Neural cell (in vitro differentiated cells): ENCODE measurements around the gene C22orf23. TPM values are rescaled to one million over a fixed set of nuclear protein-coding genes. Genes with fewer than 3 reads are reported as not detected.
"Not testable (repeated sequence)": the region's sequence is repeated elsewhere in the genome, so short reads cannot be mapped to it uniquely, and the experiment has no call there.

ENCODE experiments used
- H2AFZ ChIP-seq: fragments of 200-600, 300-800 bp; sonication (generic), shearing (Covaris generic); 2 replicates; pipeline ENCODE4 v1.6.0; 2014; ENCODE audit warnings: low read depth, mild to moderate bottlenecking, antibody characterized with exemption, low read length, moderate library complexity
- H3F3A ChIP-seq: fragments of 200-600 bp; shearing (Covaris generic); 2 replicates; pipeline ENCODE4 v1.6.1; 2016; ENCODE audit warnings: mild to moderate bottlenecking, moderate library complexity, mixed read lengths, antibody characterized with exemption, low read length; ENCODE audit not compliant: insufficient read depth, poor library complexity, severe bottlenecking
- H3K27ac ChIP-seq: fragments of 200-600, 300-800 bp; sonication (generic), shearing (Covaris generic); 2 replicates; pipeline ENCODE4 v1.5.1; 2014; ENCODE audit warnings: mild to moderate bottlenecking, low read length, moderate library complexity
- H3K27me3 ChIP-seq: fragments of 300-800, 200-600 bp; sonication (generic), shearing (Covaris generic); 2 replicates; pipeline ENCODE4 v1.6.0; 2014; ENCODE audit warnings: mild to moderate bottlenecking, low read depth, low read length, moderate library complexity; ENCODE audit not compliant: insufficient read depth
- H3K36me3 ChIP-seq: fragments of 300-800, 200-600 bp; sonication (generic), shearing (Covaris generic); 2 replicates; pipeline ENCODE4 v1.5.1; 2014; ENCODE audit warnings: mild to moderate bottlenecking, antibody characterized with exemption, low read length, moderate library complexity; ENCODE audit not compliant: insufficient read depth
- H3K4me2 ChIP-seq: fragments of 300-800, 200-600 bp; sonication (generic), shearing (Covaris generic); 2 replicates; pipeline ENCODE4 v1.6.0; 2014; ENCODE audit warnings: mild to moderate bottlenecking, low read length
- H3K4me3 ChIP-seq: fragments of 300-800, 200-600 bp; sonication (generic), shearing (Covaris generic); 2 replicates; pipeline ENCODE4 v1.5.1; 2014; ENCODE audit warnings: mild to moderate bottlenecking, low read length, moderate library complexity
- H3K79me2 ChIP-seq: fragments of 200-600 bp; shearing (Covaris generic); replicated peaks from 2 replicates; pipeline ENCODE4 v1.6.0; 2014; ENCODE audit warnings: mild to moderate bottlenecking, low read length, moderate library complexity; ENCODE audit not compliant: insufficient read depth
- H3K9ac ChIP-seq: fragments of 300-800, 200-600 bp; sonication (generic), shearing (Covaris generic); 2 replicates; pipeline ENCODE4 v1.6.1; 2016; ENCODE audit warnings: mild to moderate bottlenecking, low read length, mixed read lengths
- H3K9me2 ChIP-seq: fragments of 200-600 bp; shearing (Covaris generic); 2 replicates; pipeline ENCODE4 v1.6.1; 2016; ENCODE audit warnings: mild to moderate bottlenecking, low read length, mixed read lengths; ENCODE audit not compliant: insufficient read depth
- H3K9me3 ChIP-seq: fragments of 200-600, 300-800 bp; sonication (generic), shearing (Covaris generic); 2 replicates; pipeline ENCODE4 v1.6.1; 2016; ENCODE audit warnings: mild to moderate bottlenecking, mixed run types, low read length, moderate library complexity, mixed read lengths
- H4K20me1 ChIP-seq: fragments of 200-600 bp; shearing (Covaris generic); 2 replicates; pipeline ENCODE4 v1.6.1; 2016; ENCODE audit warnings: mild to moderate bottlenecking, mixed run types; ENCODE audit not compliant: insufficient read depth
- EP300 ChIP-seq: fragments of 450-650 bp; conservative IDR thresholded peaks from 2 replicates; pipeline ENCODE4 v1.6.1; 2014; ENCODE audit warnings: antibody characterized with exemption, mild to moderate bottlenecking, moderate library complexity; ENCODE audit not compliant: poor library complexity, severe bottlenecking
- EZH2 ChIP-seq: fragments of 200-600, 300-800 bp; shearing (Covaris generic), sonication (generic); IDR thresholded peaks from 2 replicates; pipeline ENCODE4 v1.6.1; 2014; ENCODE audit warnings: antibody characterized with exemption, low read length, borderline replicate concordance, mild to moderate bottlenecking; ENCODE audit not compliant: insufficient read depth, poor library complexity, severe bottlenecking
- MXI1 ChIP-seq: fragments of 450-650 bp; conservative IDR thresholded peaks from 2 replicates; pipeline ENCODE4 v1.6.1; 2014; ENCODE audit warnings: antibody characterized with exemption, mild to moderate bottlenecking; ENCODE audit not compliant: poor library complexity, severe bottlenecking
- POLR2AphosphoS5 ChIP-seq: IDR thresholded peaks from 2 replicates; pipeline ENCODE4 v1.6.1; 2012
- RAD21 ChIP-seq: fragments of 450-650 bp; conservative IDR thresholded peaks from 2 replicates; pipeline ENCODE4 v1.6.1; 2014; ENCODE audit warnings: antibody characterized with exemption, mild to moderate bottlenecking, moderate library complexity
- SMC3 ChIP-seq: fragments of 450-650 bp; conservative IDR thresholded peaks from 2 replicates; pipeline ENCODE4 v1.6.1; 2014; ENCODE audit warnings: antibody characterized with exemption, mild to moderate bottlenecking, moderate library complexity; ENCODE audit not compliant: poor library complexity
- TAF1 ChIP-seq: IDR thresholded peaks from 2 replicates; pipeline ENCODE4 v1.6.1; 2012; ENCODE audit warnings: low read depth
- polyA plus RNA-seq: library from polyadenylated mRNA; depleted of rRNA; stranded (reverse); fragments of >200 nt; gene quantifications from 2 replicates; pipeline ENCODE4 v1.2.3, GENCODE V29; 2014
- TF ChIP-seq, protein P1 (sequence below): IDR thresholded peaks from 2 replicates; pipeline ENCODE4 v1.6.1; 2012; ENCODE audit warnings: borderline replicate concordance
- TF ChIP-seq, protein P2 (sequence below): fragments of 450-650 bp; IDR thresholded peaks from 2 replicates; pipeline ENCODE4 v1.5.1; 2014; ENCODE audit warnings: antibody characterized with exemption, mild to moderate bottlenecking, moderate library complexity; ENCODE audit not compliant: poor library complexity, severe bottlenecking

C22orf23 gene
- polyA plus RNA-seq, 1 donor from 2014 or later, result 1.3 TPM

DNA sequence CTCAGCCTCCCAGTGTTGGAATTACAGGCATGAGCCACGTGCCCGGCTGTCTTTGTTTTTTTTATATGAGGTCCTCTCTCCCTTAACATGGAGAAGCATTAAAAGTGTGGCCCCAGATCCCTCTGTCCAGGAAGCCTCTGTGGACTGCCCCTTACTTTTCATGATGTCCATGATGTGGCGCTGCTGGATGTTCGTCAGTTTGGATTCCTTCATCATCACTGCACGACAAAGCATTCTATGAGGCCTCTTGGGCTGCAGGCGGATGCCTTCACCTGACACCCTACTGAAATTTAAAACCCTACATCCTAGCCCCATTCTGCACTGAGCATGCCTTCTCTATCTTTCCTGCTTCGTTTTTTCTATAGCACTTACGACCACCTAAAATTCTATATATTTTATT, 2.1 kb downstream of the C22orf23 start:
- H3K79me2 ChIP-seq, result peaks cover 16% of the 10 kb centered on the region
- H3K36me3 ChIP-seq, result no peaks in the 10 kb centered on the region
- no peaks in the 10 kb centered on the region for H3F3A ChIP-seq
- H3K4me2 ChIP-seq, result no peak overlapping the region
- H3K4me3 ChIP-seq, result no peak overlapping the region
- no peak overlapping the region for H3K27ac ChIP-seq
- no peaks in the 10 kb centered on the region for H3K27me3 ChIP-seq
- no peaks in the 10 kb centered on the region for H3K9me3 ChIP-seq
- H4K20me1 ChIP-seq, result no peaks in the 10 kb centered on the region
- H2AFZ ChIP-seq, result no peak overlapping the region
- no peaks in the 10 kb centered on the region for H3K9me2 ChIP-seq
- no peak for TF ChIP-seq TAF1
- TF ChIP-seq POLR2AphosphoS5, result no peak
- H3K9ac ChIP-seq, result no peak overlapping the region

DNA sequence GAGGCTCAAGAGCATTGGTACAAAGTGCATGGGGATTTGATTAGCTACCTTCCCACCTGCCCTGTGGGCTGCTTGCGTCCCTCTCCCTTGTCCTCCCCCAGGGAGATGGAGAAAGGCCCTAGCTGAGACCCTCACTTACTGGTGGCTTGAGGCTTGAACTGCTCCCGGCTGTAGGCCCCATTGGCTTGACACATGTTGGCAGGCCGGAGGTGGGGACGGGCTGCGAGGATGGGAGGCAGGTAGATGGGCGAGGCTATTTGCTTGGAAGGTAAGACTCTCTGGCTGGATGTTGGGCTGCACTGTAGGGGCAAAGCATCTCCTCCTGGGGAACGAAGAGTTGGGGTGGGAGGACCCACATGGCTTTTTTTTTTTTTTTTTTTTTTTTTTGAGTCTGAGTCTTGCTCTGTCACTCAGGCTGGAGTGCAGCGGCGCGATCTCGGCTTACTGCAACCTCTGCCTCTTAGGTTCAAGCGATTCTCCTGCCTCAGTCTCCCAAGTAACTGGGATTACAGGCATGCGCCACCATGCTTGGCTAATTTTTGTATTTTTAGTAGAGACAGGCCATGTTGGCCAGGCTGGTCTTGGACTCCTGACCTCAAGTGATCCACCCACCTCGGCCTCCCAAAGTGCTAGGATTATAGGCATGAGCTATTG, 6.1 kb downstream of the C22orf23 start:
- not testable (repeated sequence) for H2AFZ ChIP-seq, H3K9me3 ChIP-seq, H3F3A ChIP-seq, H4K20me1 ChIP-seq, H3K79me2 ChIP-seq, H3K27ac ChIP-seq, H3K4me3 ChIP-seq, H3K9me2 ChIP-seq, H3K4me2 ChIP-seq, H3K27me3 ChIP-seq, H3K9ac ChIP-seq, H3K36me3 ChIP-seq

DNA sequence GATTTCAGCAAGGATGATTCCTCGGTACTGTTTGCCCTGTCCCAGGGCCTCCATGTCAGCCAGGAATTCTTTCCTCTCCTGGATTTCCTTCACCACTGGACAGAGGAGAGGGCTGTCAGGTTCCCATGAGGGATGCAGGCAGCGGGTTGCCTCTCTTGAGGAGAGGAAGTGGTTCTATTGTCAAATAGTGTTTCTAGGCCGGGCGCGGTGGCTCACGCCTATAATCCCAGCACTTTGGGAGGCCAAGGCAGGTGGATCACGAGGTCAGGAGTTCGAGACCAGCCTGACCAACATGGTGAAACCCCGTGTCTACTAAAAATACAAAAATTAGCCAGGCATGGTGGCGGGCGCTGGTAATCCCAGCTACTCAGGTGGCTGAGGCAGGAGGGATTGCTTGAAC, 9.0 kb downstream of the C22orf23 start:
- not testable (repeated sequence) for H2AFZ ChIP-seq, H3K9me3 ChIP-seq, H3K27ac ChIP-seq, H3K9ac ChIP-seq, H3K79me2 ChIP-seq, H3K4me2 ChIP-seq, H3K36me3 ChIP-seq, H3F3A ChIP-seq, H4K20me1 ChIP-seq, H3K4me3 ChIP-seq, H3K27me3 ChIP-seq, H3K9me2 ChIP-seq

DNA sequence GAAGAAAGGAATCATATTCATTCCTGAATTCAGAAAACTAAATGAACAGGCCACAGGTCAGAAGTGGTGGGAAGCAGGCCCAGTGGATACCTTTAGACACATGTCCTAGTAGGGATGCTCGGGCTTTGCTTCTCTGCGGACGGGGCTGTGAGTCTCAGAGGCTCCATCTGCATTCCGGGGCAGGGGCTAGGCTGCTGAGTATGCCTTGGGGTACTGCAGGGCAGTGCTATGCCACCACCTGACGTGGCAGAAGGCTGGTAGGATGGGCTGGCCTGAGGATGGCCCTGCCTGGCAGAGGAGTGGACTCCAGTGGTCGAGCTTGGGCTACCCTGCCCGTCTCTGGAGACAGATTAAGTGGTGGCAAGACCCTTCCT, 9.6 kb downstream of the C22orf23 start:
- no peaks in the 10 kb centered on the region for H3K27me3 ChIP-seq
- H3F3A ChIP-seq, result no peaks in the 10 kb centered on the region
- no peaks in the 10 kb centered on the region for H3K9me3 ChIP-seq
- TF ChIP-seq MXI1, result no peak
- TF ChIP-seq TAF1, result no peak
- TF ChIP-seq, protein P1, sequence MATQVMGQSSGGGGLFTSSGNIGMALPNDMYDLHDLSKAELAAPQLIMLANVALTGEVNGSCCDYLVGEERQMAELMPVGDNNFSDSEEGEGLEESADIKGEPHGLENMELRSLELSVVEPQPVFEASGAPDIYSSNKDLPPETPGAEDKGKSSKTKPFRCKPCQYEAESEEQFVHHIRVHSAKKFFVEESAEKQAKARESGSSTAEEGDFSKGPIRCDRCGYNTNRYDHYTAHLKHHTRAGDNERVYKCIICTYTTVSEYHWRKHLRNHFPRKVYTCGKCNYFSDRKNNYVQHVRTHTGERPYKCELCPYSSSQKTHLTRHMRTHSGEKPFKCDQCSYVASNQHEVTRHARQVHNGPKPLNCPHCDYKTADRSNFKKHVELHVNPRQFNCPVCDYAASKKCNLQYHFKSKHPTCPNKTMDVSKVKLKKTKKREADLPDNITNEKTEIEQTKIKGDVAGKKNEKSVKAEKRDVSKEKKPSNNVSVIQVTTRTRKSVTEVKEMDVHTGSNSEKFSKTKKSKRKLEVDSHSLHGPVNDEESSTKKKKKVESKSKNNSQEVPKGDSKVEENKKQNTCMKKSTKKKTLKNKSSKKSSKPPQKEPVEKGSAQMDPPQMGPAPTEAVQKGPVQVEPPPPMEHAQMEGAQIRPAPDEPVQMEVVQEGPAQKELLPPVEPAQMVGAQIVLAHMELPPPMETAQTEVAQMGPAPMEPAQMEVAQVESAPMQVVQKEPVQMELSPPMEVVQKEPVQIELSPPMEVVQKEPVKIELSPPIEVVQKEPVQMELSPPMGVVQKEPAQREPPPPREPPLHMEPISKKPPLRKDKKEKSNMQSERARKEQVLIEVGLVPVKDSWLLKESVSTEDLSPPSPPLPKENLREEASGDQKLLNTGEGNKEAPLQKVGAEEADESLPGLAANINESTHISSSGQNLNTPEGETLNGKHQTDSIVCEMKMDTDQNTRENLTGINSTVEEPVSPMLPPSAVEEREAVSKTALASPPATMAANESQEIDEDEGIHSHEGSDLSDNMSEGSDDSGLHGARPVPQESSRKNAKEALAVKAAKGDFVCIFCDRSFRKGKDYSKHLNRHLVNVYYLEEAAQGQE, result no peak
- no peak for TF ChIP-seq EZH2
- no peak for TF ChIP-seq EP300
- no peak for TF ChIP-seq SMC3
- TF ChIP-seq POLR2AphosphoS5, result no peak
- TF ChIP-seq, protein P2, sequence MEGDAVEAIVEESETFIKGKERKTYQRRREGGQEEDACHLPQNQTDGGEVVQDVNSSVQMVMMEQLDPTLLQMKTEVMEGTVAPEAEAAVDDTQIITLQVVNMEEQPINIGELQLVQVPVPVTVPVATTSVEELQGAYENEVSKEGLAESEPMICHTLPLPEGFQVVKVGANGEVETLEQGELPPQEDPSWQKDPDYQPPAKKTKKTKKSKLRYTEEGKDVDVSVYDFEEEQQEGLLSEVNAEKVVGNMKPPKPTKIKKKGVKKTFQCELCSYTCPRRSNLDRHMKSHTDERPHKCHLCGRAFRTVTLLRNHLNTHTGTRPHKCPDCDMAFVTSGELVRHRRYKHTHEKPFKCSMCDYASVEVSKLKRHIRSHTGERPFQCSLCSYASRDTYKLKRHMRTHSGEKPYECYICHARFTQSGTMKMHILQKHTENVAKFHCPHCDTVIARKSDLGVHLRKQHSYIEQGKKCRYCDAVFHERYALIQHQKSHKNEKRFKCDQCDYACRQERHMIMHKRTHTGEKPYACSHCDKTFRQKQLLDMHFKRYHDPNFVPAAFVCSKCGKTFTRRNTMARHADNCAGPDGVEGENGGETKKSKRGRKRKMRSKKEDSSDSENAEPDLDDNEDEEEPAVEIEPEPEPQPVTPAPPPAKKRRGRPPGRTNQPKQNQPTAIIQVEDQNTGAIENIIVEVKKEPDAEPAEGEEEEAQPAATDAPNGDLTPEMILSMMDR, result no peak
- no peak for TF ChIP-seq RAD21
- no peak overlapping the region for H3K4me3 ChIP-seq
- H3K4me2 ChIP-seq, result no peak overlapping the region
- H3K9ac ChIP-seq, result no peak overlapping the region
- H3K9me2 ChIP-seq, result no peaks in the 10 kb centered on the region
- no peaks in the 10 kb centered on the region for H4K20me1 ChIP-seq
- H3K79me2 ChIP-seq, result no peaks in the 10 kb centered on the region
- H3K27ac ChIP-seq, result no peak overlapping the region
- no peaks in the 10 kb centered on the region for H3K36me3 ChIP-seq
- H2AFZ ChIP-seq, result no peak overlapping the region
